PC-3 (cell line): Measurements from ENCODE around the gene NUP153. TPM values are rescaled to one million over a fixed set of nuclear protein-coding genes. Genes with fewer than 3 reads are reported as not detected.
"Not testable (repeated sequence)": the region's sequence is repeated elsewhere in the genome, so short reads cannot be mapped to it uniquely, and the experiment has no call there.

ENCODE experiments used
- ATAC-seq: fragments of 200-7000 bp; cut with Tn5 transposase; 2 replicates; pipeline ENCODE4 v1.9.1; 2020; ENCODE audit warnings: mild to moderate bottlenecking, moderate library complexity
- BruUV-seq: library from RNA; stranded (reverse); fragments of 400-500 nt; replicated peaks from 2 replicates; lab custom pipeline; 2021; lab: Mats Ljungman, UMichigan
- CTCF ChIA-PET: fragments of 300-600 bp; sonication (Branson Sonifier 250); formaldehyde crosslinking; loops from one replicate; lab custom pipeline; 2022; ENCODE audit warnings: antibody characterized with exemption; lab: Charles Lee
- POLR2A ChIA-PET: fragments of 300-600 bp; sonication (Branson Sonifier 250); formaldehyde crosslinking; loops from one replicate; lab custom pipeline; 2022; ENCODE audit warnings: antibody characterized with exemption; ENCODE audit not compliant: unreplicated experiment; lab: Charles Lee
- DNase-seq: peaks from one replicate; pipeline ENCODE4 v3.0.0-alpha.2; 2015
- H2AFZ ChIP-seq: fragments of 300-600 bp; sonication (generic); 2 replicates; pipeline ENCODE4 v1.6.0; 2016; ENCODE audit warnings: antibody characterized with exemption, low read length
- H3F3A ChIP-seq: fragments of 300-600 bp; sonication (generic); one replicate; pipeline ENCODE4 v1.6.0; 2017; ENCODE audit warnings: antibody characterized with exemption, low read length, control low read depth, mild to moderate bottlenecking; ENCODE audit not compliant: unreplicated experiment
- H3K27ac ChIP-seq: fragments of 300-600 bp; sonication (generic); 2 replicates; pipeline ENCODE4 v1.5.1; 2016; ENCODE audit warnings: mild to moderate bottlenecking, low read length
- H3K27me3 ChIP-seq: fragments of 300-600 bp; sonication (generic); 2 replicates; pipeline ENCODE4 v1.6.1; 2016; ENCODE audit warnings: low read length, mixed read lengths
- H3K36me3 ChIP-seq: fragments of 300-600 bp; sonication (generic); 2 replicates; pipeline ENCODE4 v1.6.1; 2016; ENCODE audit warnings: low read depth, mixed run types, low read length, mixed read lengths
- H3K4me1 ChIP-seq: fragments of 300-600 bp; sonication (generic); 2 replicates; pipeline ENCODE4 v1.5.1; 2016; ENCODE audit warnings: low read length; ENCODE audit not compliant: insufficient read depth
- H3K4me2 ChIP-seq: fragments of 300-600 bp; sonication (generic); 2 replicates; pipeline ENCODE4 v1.6.0; 2016; ENCODE audit warnings: low read length
- H3K4me3 ChIP-seq: fragments of 300-600 bp; sonication (generic); 2 replicates; pipeline ENCODE4 v1.5.1; 2016; ENCODE audit warnings: mild to moderate bottlenecking, low read length, mixed read lengths
- H3K79me2 ChIP-seq: fragments of 300-600 bp; sonication (generic); 2 replicates; pipeline ENCODE4 v1.6.1; 2017; ENCODE audit warnings: low read length, mixed read lengths
- H3K9ac ChIP-seq: fragments of 300-600 bp; sonication (generic); 2 replicates; pipeline ENCODE4 v1.6.0; 2016; ENCODE audit warnings: mild to moderate bottlenecking, low read length
- H3K9me2 ChIP-seq: fragments of 300-600 bp; sonication (generic); replicated peaks from 2 replicates; pipeline ENCODE4 v1.6.1; 2016; ENCODE audit warnings: mixed run types, low read length, mixed read lengths
- H3K9me3 ChIP-seq: fragments of 300-600 bp; sonication (generic); 2 replicates; pipeline ENCODE4 v1.6.1; 2016; ENCODE audit warnings: low read length, mixed read lengths
- H4K20me1 ChIP-seq: fragments of 300-600 bp; sonication (generic); 2 replicates; pipeline ENCODE4 v1.6.1; 2016; ENCODE audit warnings: low read length, mixed read lengths
- EZH2 ChIP-seq: fragments of 300-600 bp; sonication (generic); IDR thresholded peaks from one replicate; pipeline ENCODE4 v1.6.1; 2017; ENCODE audit warnings: antibody characterized with exemption, mild to moderate bottlenecking, low read length; ENCODE audit not compliant: unreplicated experiment
- EZH2phosphoT487 ChIP-seq: fragments of 300-600 bp; sonication (generic); IDR thresholded peaks from 2 replicates; pipeline ENCODE4 v1.6.1; 2018; ENCODE audit warnings: mild to moderate bottlenecking, antibody characterized with exemption, low read length, borderline replicate concordance
- intact Hi-C: fragments of 100-400 bp; cut with micrococcal nuclease; formaldehyde crosslinking; loops from 2 replicates; pipeline ENCODE4 v1.9.0; 2023
- total RNA-seq: library from RNA; depleted of rRNA; stranded (reverse); fragments of >200 nt; gene quantifications from 2 replicates; pipeline ENCODE4 v1.2.3, GENCODE V29; 2014
- TF ChIP-seq, protein P1 (sequence below): fragments of 300-600 bp; sonication (generic); conservative IDR thresholded peaks from 2 replicates; pipeline ENCODE4 v1.5.1; 2017; ENCODE audit warnings: antibody characterized with exemption, low read depth, mild to moderate bottlenecking, low read length

The NUP153 gene
- total RNA-seq, 1 experiment from 2014 or later = 48.3 TPM

DNA sequence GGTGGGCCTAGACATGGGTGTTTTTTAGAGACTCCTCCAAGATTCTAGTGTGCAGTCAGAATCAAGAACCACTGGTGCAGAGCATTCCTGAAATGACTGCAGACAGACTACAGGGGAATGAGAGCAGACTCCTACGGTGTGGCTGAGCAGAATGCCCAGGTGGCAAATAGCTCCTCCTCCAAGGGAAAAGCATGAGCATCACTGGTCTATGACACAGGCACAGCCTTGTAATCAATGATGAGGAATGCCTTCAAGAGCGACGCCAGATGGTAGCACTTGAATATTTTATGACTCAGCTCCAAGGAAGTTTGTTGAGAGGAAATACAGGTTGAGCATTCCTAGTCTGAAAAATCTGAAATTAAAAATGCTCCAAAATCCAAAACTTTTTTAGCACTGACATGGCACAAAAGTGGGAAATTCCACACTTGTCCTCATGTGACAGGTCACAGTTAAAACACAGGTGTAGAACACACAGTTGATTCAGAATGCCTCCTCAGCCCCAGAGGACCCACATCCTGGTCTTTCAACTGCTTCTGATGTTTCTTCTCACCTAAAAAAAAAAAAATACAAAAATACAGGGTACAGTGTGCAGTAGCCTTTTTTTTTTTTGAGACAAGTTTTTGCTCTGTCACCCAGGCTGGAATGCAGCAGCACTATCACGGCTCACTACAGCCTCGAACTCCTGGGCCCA, 117.2 kb downstream of the NUP153 start:
- no peaks in the 10 kb centered on the region for H3K27me3 ChIP-seq
- no peaks in the 10 kb centered on the region for H3K9me3 ChIP-seq
- ChIA-PET POLR2A (interaction anchor here (0.6 kb wide), 1 partner anchor 10 kb away, joined by 5 read pairs; no protein-coding TSS in a partner anchor), CTCF (interaction anchor here (0.5 to 1.1 kb wide), 3 partner anchors 11 to 512 kb away, joined by 3 to 12 read pairs (median 3); partner anchors contain the start of gene FAM8A1)
- H3K36me3 ChIP-seq = no peaks in the 10 kb centered on the region
- peak; percentile 91 for ATAC-seq
- H3F3A ChIP-seq = no peaks in the 10 kb centered on the region
- BruUV-seq = no TSS peak
- intact Hi-C loops = no loop called here
- TF ChIP-seq, protein P1, sequence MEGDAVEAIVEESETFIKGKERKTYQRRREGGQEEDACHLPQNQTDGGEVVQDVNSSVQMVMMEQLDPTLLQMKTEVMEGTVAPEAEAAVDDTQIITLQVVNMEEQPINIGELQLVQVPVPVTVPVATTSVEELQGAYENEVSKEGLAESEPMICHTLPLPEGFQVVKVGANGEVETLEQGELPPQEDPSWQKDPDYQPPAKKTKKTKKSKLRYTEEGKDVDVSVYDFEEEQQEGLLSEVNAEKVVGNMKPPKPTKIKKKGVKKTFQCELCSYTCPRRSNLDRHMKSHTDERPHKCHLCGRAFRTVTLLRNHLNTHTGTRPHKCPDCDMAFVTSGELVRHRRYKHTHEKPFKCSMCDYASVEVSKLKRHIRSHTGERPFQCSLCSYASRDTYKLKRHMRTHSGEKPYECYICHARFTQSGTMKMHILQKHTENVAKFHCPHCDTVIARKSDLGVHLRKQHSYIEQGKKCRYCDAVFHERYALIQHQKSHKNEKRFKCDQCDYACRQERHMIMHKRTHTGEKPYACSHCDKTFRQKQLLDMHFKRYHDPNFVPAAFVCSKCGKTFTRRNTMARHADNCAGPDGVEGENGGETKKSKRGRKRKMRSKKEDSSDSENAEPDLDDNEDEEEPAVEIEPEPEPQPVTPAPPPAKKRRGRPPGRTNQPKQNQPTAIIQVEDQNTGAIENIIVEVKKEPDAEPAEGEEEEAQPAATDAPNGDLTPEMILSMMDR = peak; percentile 54
- no peak for TF ChIP-seq EZH2phosphoT487
- no peaks in the 10 kb centered on the region for H3K9me2 ChIP-seq
- H3K79me2 ChIP-seq = no peaks in the 10 kb centered on the region
- H3K4me1 ChIP-seq = peaks cover 12% of the 10 kb centered on the region
- no peak overlapping the region for H3K9ac ChIP-seq
- peak overlapping the region; percentile 27 for H3K4me2 ChIP-seq
- H3K27ac ChIP-seq = no peak overlapping the region
- no peaks in the 10 kb centered on the region for H4K20me1 ChIP-seq
- H2AFZ ChIP-seq = peak overlapping the region; percentile 25; the same call in 1 of the 2 replicates
- no peak overlapping the region for H3K4me3 ChIP-seq
- DNase-seq = peak; percentile 93

DNA sequence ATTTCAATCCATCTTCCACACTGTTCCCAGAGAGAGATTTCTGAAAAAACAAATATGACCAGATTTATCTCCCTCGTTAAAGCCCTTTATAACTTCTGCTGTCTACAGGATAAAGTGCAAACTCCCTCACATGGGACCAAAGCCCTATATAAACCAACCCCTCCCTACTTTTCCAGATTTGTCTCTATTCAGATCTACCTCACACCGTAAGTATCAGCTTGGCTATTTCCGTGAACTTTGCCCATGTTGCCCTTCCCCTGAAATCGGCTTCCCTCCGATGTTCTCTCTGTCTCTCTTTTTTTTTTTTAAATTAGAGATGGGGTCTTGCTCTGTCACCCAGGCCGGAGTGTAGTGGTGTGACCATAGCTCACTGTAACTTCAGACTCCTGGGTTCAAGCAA, 118.7 kb downstream of the NUP153 start:
- ATAC-seq (no peak), DNase-seq (no peak)
- Histone ChIP-seq H3K4me2 (no peak overlapping the region), H3K79me2 (no peaks in the 10 kb centered on the region), H3K4me1 (peaks cover 16% of the 10 kb centered on the region), H2AFZ (no peak overlapping the region), H3K27me3 (no peaks in the 10 kb centered on the region), H3K27ac (no peak overlapping the region), H3K9me2 (no peaks in the 10 kb centered on the region), H3K9ac (no peak overlapping the region), H3K36me3 (no peaks in the 10 kb centered on the region), H4K20me1 (no peaks in the 10 kb centered on the region), H3F3A (no peaks in the 10 kb centered on the region), H3K9me3 (no peaks in the 10 kb centered on the region), H3K4me3 (no peak overlapping the region)
- no TSS peak for BruUV-seq
- intact Hi-C loops = no loop called here
- POLR2A ChIA-PET = interaction anchor here (0.7 kb wide), 1 partner anchor 8 kb away, joined by 5 read pairs; no protein-coding TSS in a partner anchor
- TF ChIP-seq, protein P1 = no peak
- no peak for TF ChIP-seq EZH2
- no peak for TF ChIP-seq EZH2phosphoT487
- CTCF ChIA-PET = no interaction called here

DNA sequence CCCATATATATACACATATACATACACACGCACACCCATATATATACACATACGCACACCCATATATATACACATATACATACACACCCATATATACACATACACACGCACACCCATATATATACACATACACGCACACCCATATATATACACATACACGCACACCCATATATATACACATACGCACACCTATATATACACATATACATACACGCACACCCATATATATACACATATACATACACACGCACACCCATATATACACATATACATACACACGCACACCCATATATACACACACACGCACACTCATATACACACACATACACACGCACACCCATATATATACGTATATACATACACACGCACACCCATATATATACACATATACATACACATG, 120.1 kb downstream of the NUP153 start:
- H3F3A ChIP-seq, CTCF ChIA-PET, H3K27ac ChIP-seq, H3K4me2 ChIP-seq, H3K9ac ChIP-seq, H3K9me2 ChIP-seq, intact Hi-C loops, DNase-seq, H4K20me1 ChIP-seq, ATAC-seq, H3K36me3 ChIP-seq, H3K9me3 ChIP-seq, H2AFZ ChIP-seq, H3K4me3 ChIP-seq, H3K27me3 ChIP-seq, H3K79me2 ChIP-seq, BruUV-seq, POLR2A ChIA-PET: not testable (repeated sequence)
- peaks cover 16% of the 10 kb centered on the region for H3K4me1 ChIP-seq
